OCI-LY7 (cell line): ENCODE data around the gene ADCY5. TPM values are rescaled to one million over a fixed set of nuclear protein-coding genes. Genes with fewer than 3 reads are reported as not detected.

Experiments used
- BruUV-seq: library from RNA; stranded (reverse); fragments of 400-500 nt; replicated peaks from 2 replicates; lab custom pipeline; 2021; lab: Mats Ljungman, UMichigan
- CTCF ChIA-PET: fragments of 300-600 bp; sonication (Branson Sonifier 250); formaldehyde crosslinking; loops from one replicate; lab custom pipeline; 2022; ENCODE audit warnings: antibody characterized with exemption; ENCODE audit not compliant: unreplicated experiment; lab: Charles Lee
- POLR2A ChIA-PET: fragments of 300-600 bp; sonication (Branson Sonifier 250); formaldehyde crosslinking; loops from one replicate; lab custom pipeline; 2022; ENCODE audit warnings: antibody characterized with exemption; lab: Charles Lee
- DNase-seq: peaks from one replicate; pipeline ENCODE4 v3.0.0-alpha.2; 2015; ENCODE audit warnings: low spot score
- H2AFZ ChIP-seq: fragments of 200-600 bp; sonication (generic), shearing (Covaris generic); 2 replicates; pipeline ENCODE4 v1.6.1; 2014; ENCODE audit warnings: mild to moderate bottlenecking, antibody characterized with exemption, low read length, moderate library complexity
- H3K27ac ChIP-seq: fragments of 200-600 bp; sonication (generic); 2 replicates; pipeline ENCODE4 v1.5.1; 2014; ENCODE audit warnings: mixed run types, low read depth, mild to moderate bottlenecking, moderate library complexity, low read length, inconsistent platforms; ENCODE audit not compliant: poor library complexity, severe bottlenecking
- H3K36me3 ChIP-seq: fragments of 200-600 bp; sonication (generic); 2 replicates; pipeline ENCODE4 v1.6.1; 2014; ENCODE audit warnings: mild to moderate bottlenecking, antibody characterized with exemption, low read length, moderate library complexity, mixed read lengths; ENCODE audit not compliant: insufficient read depth
- H3K4me1 ChIP-seq: fragments of 200-600 bp; sonication (generic); 2 replicates; pipeline ENCODE4 v1.5.1; 2014; ENCODE audit warnings: mild to moderate bottlenecking, low read length; ENCODE audit not compliant: insufficient read depth, poor library complexity, severe bottlenecking
- H3K4me2 ChIP-seq: fragments of 200-600 bp; sonication (generic); 2 replicates; pipeline ENCODE4 v1.6.1; 2014; ENCODE audit warnings: mild to moderate bottlenecking, low read length
- H3K4me3 ChIP-seq: fragments of 200-600 bp; sonication (generic); 2 replicates; pipeline ENCODE4 v1.5.1; 2014; ENCODE audit warnings: mild to moderate bottlenecking, low read depth, low read length; ENCODE audit not compliant: poor library complexity, severe bottlenecking
- H3K79me2 ChIP-seq: fragments of 200-600 bp; sonication (generic); 2 replicates; pipeline ENCODE4 v1.6.1; 2016; ENCODE audit warnings: low read depth, mild to moderate bottlenecking, low read length, moderate library complexity, mixed read lengths; ENCODE audit not compliant: insufficient read depth
- H3K9me2 ChIP-seq: fragments of 200-600 bp; sonication (generic); 2 replicates; pipeline ENCODE4 v1.6.1; 2016; ENCODE audit warnings: mild to moderate bottlenecking, low read length, mixed read lengths; ENCODE audit not compliant: insufficient read depth
- H3K9me3 ChIP-seq: fragments of 200-600 bp; sonication (generic); 2 replicates; pipeline ENCODE4 v1.6.1; 2014; ENCODE audit warnings: mild to moderate bottlenecking, mixed run types, low read length, mixed read lengths
- H4K20me1 ChIP-seq: fragments of 200-600 bp; sonication (generic); 2 replicates; pipeline ENCODE4 v1.6.1; 2014; ENCODE audit warnings: mild to moderate bottlenecking, antibody characterized with exemption, low read length, moderate library complexity, mixed read lengths; ENCODE audit not compliant: insufficient read depth
- CTCF ChIP-seq: fragments of 200-600 bp; sonication (generic); conservative IDR thresholded peaks from 2 replicates; pipeline ENCODE4 v1.5.1; 2014; ENCODE audit warnings: mild to moderate bottlenecking, antibody characterized with exemption, low read length, moderate library complexity, mixed read lengths
- EZH2phosphoT487 ChIP-seq: fragments of 200-600 bp; sonication (generic); IDR thresholded peaks from 2 replicates; pipeline ENCODE4 v1.6.1; 2018; ENCODE audit warnings: low read depth, borderline replicate concordance, mild to moderate bottlenecking, mixed run types, antibody characterized with exemption, low read length, moderate library complexity, mixed read lengths
- intact Hi-C: fragments of 100-400 bp; cut with micrococcal nuclease; formaldehyde crosslinking; loops from one replicate; pipeline ENCODE4 v1.10.0; 2022; ENCODE audit not compliant: unreplicated experiment
- total RNA-seq, 2 experiments: library from RNA; depleted of rRNA in 1 of 2; stranded (reverse); fragments of >200 nt in 1 of 2; shearing (Covaris generic) in 1 of 2; gene quantifications; 2 replicates each; pipeline ENCODE4 v1.2.3, GENCODE V29; 2014 to 2022

ADCY5 gene
- total RNA-seq, 2 experiments from 2014 or later = 0.03 to 0.63 TPM

- H2AFZ ChIP-seq = no peak overlapping the region
- H3K79me2 ChIP-seq = no peaks in the 10 kb centered on the region
- H4K20me1 ChIP-seq = no peaks in the 10 kb centered on the region
- H3K9me3 ChIP-seq = no peaks in the 10 kb centered on the region
- no TSS peak for BruUV-seq
- TF ChIP-seq CTCF (no peak), EZH2phosphoT487 (no peak)
- no peak overlapping the region for H3K4me2 ChIP-seq
- intact Hi-C loops = no loop called here
- ChIA-PET POLR2A (no interaction called here), CTCF (no interaction called here)
- DNase-seq = no peak
- H3K4me3 ChIP-seq = no peak overlapping the region
- H3K9me2 ChIP-seq = no peaks in the 10 kb centered on the region
- H3K4me1 ChIP-seq = no peaks in the 10 kb centered on the region
- H3K27ac ChIP-seq = no peak overlapping the region
- H3K36me3 ChIP-seq = no peaks in the 10 kb centered on the region
These were observed 114.8 kb downstream of the ADCY5 start for GRCh38 chr3:123334056-123334455.

- no peaks in the 10 kb centered on the region for H3K79me2 ChIP-seq
These were observed 115.5 kb downstream of the ADCY5 start for GRCh38 chr3:123333401-123333800.

More at GRCh38 chr3:123333401-123333800, 115.5 kb downstream of the ADCY5 start:
- no peak overlapping the region for H3K4me2 ChIP-seq
- H3K36me3 ChIP-seq = no peaks in the 10 kb centered on the region
- H3K4me3 ChIP-seq = no peak overlapping the region
- no peak for DNase-seq
- no peaks in the 10 kb centered on the region for H3K9me2 ChIP-seq
- no peaks in the 10 kb centered on the region for H4K20me1 ChIP-seq
- no peaks in the 10 kb centered on the region for H3K9me3 ChIP-seq
- no TSS peak for BruUV-seq
- intact Hi-C loops = no loop called here
- no peak overlapping the region for H3K27ac ChIP-seq
- CTCF ChIA-PET = no interaction called here
- no peak overlapping the region for H2AFZ ChIP-seq
- POLR2A ChIA-PET = no interaction called here
- no peaks in the 10 kb centered on the region for H3K4me1 ChIP-seq
- TF ChIP-seq CTCF (no peak), EZH2phosphoT487 (no peak)
